IMR-90 (cell line): Measurements from ENCODE around the gene PC. TPM values are rescaled to one million over a fixed set of nuclear protein-coding genes. Genes with fewer than 3 reads are reported as not detected.

Experiments used
- ATAC-seq: fragments of 200-7000 bp; cut with Tn5 transposase; 2 replicates; pipeline ENCODE4 v1.9.1; 2020; ENCODE audit warnings: low read depth, mild to moderate bottlenecking, moderate library complexity
- BruUV-seq: library from RNA; stranded (reverse); fragments of 400-500 nt; replicated peaks from 2 replicates; lab custom pipeline; 2021; lab: Mats Ljungman, UMichigan
- CTCF ChIA-PET: fragments of 300-600 bp; formaldehyde crosslinking; extraction: SDS; loops from one replicate; lab custom pipeline; 2021; ENCODE audit warnings: antibody characterized with exemption; lab: Yijun Ruan, JAX
- POLR2A ChIA-PET: fragments of 300-600 bp; sonication (Branson Sonifier 250); formaldehyde crosslinking; loops from one replicate; lab custom pipeline; 2022; ENCODE audit warnings: antibody characterized with exemption; ENCODE audit not compliant: unreplicated experiment; lab: Charles Lee
- DNase-seq: peaks from one replicate; pipeline ENCODE4 v3.0.0; 2013
- H2AFZ ChIP-seq: replicated peaks from 2 replicates; pipeline ENCODE3; 2013; ENCODE audit warnings: low read length, mild to moderate bottlenecking; ENCODE audit not compliant: poor library complexity
- H2AK5ac ChIP-seq: 2 replicates; pipeline ENCODE4 v1.6.1; 2013; ENCODE audit warnings: low read depth, low read length, inconsistent platforms
- H2AK9ac ChIP-seq: replicated peaks from 2 replicates; pipeline ENCODE3; 2013; ENCODE audit warnings: mild to moderate bottlenecking, low read depth, low read length, moderate library complexity; ENCODE audit not compliant: poor library complexity
- H2BK120ac ChIP-seq: 2 replicates; pipeline ENCODE4 v1.6.1; 2013; ENCODE audit warnings: low read depth, low read length, inconsistent platforms
- H2BK15ac ChIP-seq: 3 replicates; pipeline ENCODE4 v1.6.1; 2013; ENCODE audit warnings: low read depth, low read length, inconsistent platforms
- H2BK20ac ChIP-seq: 2 replicates; pipeline ENCODE4 v1.6.1; 2013; ENCODE audit warnings: low read depth, mild to moderate bottlenecking, inconsistent platforms, low read length, moderate library complexity
- H2BK5ac ChIP-seq: 2 replicates; pipeline ENCODE4 v1.6.1; 2013; ENCODE audit warnings: mild to moderate bottlenecking, low read depth, low read length, inconsistent platforms; ENCODE audit not compliant: poor library complexity, severe bottlenecking
- H3K14ac ChIP-seq: replicated peaks from 2 replicates; pipeline ENCODE4 v1.6.1; 2013; ENCODE audit warnings: low read depth, low read length, inconsistent platforms
- H3K18ac ChIP-seq: 2 replicates; pipeline ENCODE4 v1.6.1; 2013; ENCODE audit warnings: low read depth, low read length, control low read depth
- H3K23ac ChIP-seq: 2 replicates; pipeline ENCODE4 v1.6.1; 2013; ENCODE audit warnings: low read depth, low read length, inconsistent platforms
- H3K27ac ChIP-seq: 2 replicates; pipeline ENCODE4 v1.5.1; 2013; ENCODE audit warnings: mild to moderate bottlenecking, control low read depth, low read length; ENCODE audit not compliant: insufficient read depth
- H3K27me3 ChIP-seq: 2 replicates; pipeline ENCODE4 v1.6.1; 2013; ENCODE audit warnings: low read length; ENCODE audit not compliant: control insufficient read depth, insufficient read depth
- H3K36me3 ChIP-seq: 2 replicates; pipeline ENCODE4 v1.6.1; 2013; ENCODE audit warnings: low read length, mixed read lengths; ENCODE audit not compliant: control insufficient read depth, insufficient read depth
- H3K4ac ChIP-seq: 2 replicates; pipeline ENCODE4 v1.6.1; 2013; ENCODE audit warnings: low read depth, low read length, inconsistent platforms
- H3K4me1 ChIP-seq: 2 replicates; pipeline ENCODE4 v1.6.1; 2013; ENCODE audit warnings: low read length, mixed read lengths; ENCODE audit not compliant: control insufficient read depth, insufficient read depth
- H3K4me2 ChIP-seq: 2 replicates; pipeline ENCODE4 v1.6.1; 2013; ENCODE audit warnings: low read depth, mild to moderate bottlenecking, control low read depth, low read length, moderate library complexity
- H3K4me3 ChIP-seq: 2 replicates; pipeline ENCODE4 v1.5.1; 2013; ENCODE audit warnings: low read depth, mild to moderate bottlenecking, control low read depth, low read length, moderate library complexity; ENCODE audit not compliant: insufficient read depth
- H3K56ac ChIP-seq: 2 replicates; pipeline ENCODE4 v1.6.1; 2013; ENCODE audit warnings: low read length, inconsistent platforms; ENCODE audit not compliant: insufficient read depth; ENCODE audit errors: extremely low read depth
- H3K79me1 ChIP-seq, 2 experiments: 2 replicates each; pipeline ENCODE4 v1.6.1; 2013; ENCODE audit warnings: low read length in 2 of 2, inconsistent platforms in 1 of 2, low read depth in 1 of 2
- H3K9ac ChIP-seq: 2 replicates; pipeline ENCODE4 v1.6.1; 2013; ENCODE audit warnings: low read depth, low read length, control low read depth
- H3K9me1 ChIP-seq: 2 replicates; pipeline ENCODE4 v1.6.1; 2013; ENCODE audit warnings: low read length, inconsistent platforms; ENCODE audit not compliant: insufficient read depth
- H3K9me3 ChIP-seq: 2 replicates; pipeline ENCODE4 v1.6.1; 2013; ENCODE audit warnings: low read length; ENCODE audit not compliant: control insufficient read depth, insufficient read depth
- H4K20me1 ChIP-seq: 2 replicates; pipeline ENCODE4 v1.6.1; 2013; ENCODE audit warnings: low read length, inconsistent platforms; ENCODE audit not compliant: insufficient read depth
- H4K5ac ChIP-seq: 2 replicates; pipeline ENCODE4 v1.6.1; 2013; ENCODE audit warnings: mild to moderate bottlenecking, low read depth, low read length, control low read depth
- H4K8ac ChIP-seq, 2 experiments: 2 replicates each; pipeline ENCODE4 v1.6.1; 2013; ENCODE audit warnings: low read depth in 2 of 2, low read length in 2 of 2, control low read depth in 1 of 2, inconsistent platforms in 1 of 2
- H4K91ac ChIP-seq: 2 replicates; pipeline ENCODE4 v1.6.1; 2013; ENCODE audit warnings: low read depth, low read length, inconsistent platforms; ENCODE audit not compliant: insufficient read depth
- BHLHE40 ChIP-seq: fragments of 150-350 bp; IDR thresholded peaks from 2 replicates; pipeline ENCODE4 v1.6.1; 2016; ENCODE audit warnings: mild to moderate bottlenecking, low read depth, low read length
- CEBPB ChIP-seq: IDR thresholded peaks from 2 replicates; pipeline ENCODE4 v1.6.1; 2012; ENCODE audit warnings: low read depth, low read length, improper control_type of control experiment
- CHD1 ChIP-seq: IDR thresholded peaks from 2 replicates; pipeline ENCODE4 v1.6.1; 2012; ENCODE audit warnings: low read depth, low read length, improper control_type of control experiment
- FOS ChIP-seq: fragments of 150-350 bp; IDR thresholded peaks from 2 replicates; pipeline ENCODE4 v1.6.1; 2016; ENCODE audit warnings: low read depth, low read length
- MAFK ChIP-seq: IDR thresholded peaks from 2 replicates; pipeline ENCODE4 v1.6.1; 2012; ENCODE audit warnings: low read depth, low read length, improper control_type of control experiment
- MXI1 ChIP-seq: IDR thresholded peaks from 2 replicates; pipeline ENCODE4 v1.6.1; 2012; ENCODE audit warnings: low read depth, mild to moderate bottlenecking, low read length, moderate library complexity, borderline replicate concordance
- NFE2L2 ChIP-seq: fragments of 150-350 bp; IDR thresholded peaks from 2 replicates; pipeline ENCODE4 v1.6.1; 2016; ENCODE audit warnings: low read depth, mild to moderate bottlenecking, low read length
- POLR2A ChIP-seq: IDR thresholded peaks from 2 replicates; pipeline ENCODE4 v1.6.1; 2012; ENCODE audit warnings: mild to moderate bottlenecking, low read depth, low read length
- RAD21 ChIP-seq: IDR thresholded peaks from 2 replicates; pipeline ENCODE4 v1.6.1; 2012; ENCODE audit warnings: low read length, improper control_type of control experiment
- RCOR1 ChIP-seq: IDR thresholded peaks from 2 replicates; pipeline ENCODE4 v1.6.1; 2012; ENCODE audit warnings: mild to moderate bottlenecking, low read length, improper control_type of control experiment; ENCODE audit not compliant: insufficient replicate concordance
- RFX5 ChIP-seq: IDR thresholded peaks from 2 replicates; pipeline ENCODE4 v1.8.0; 2012; ENCODE audit warnings: low read depth, mild to moderate bottlenecking, low read length, moderate library complexity
- SMC3 ChIP-seq: fragments of 150-350 bp; IDR thresholded peaks from 2 replicates; pipeline ENCODE4 v1.6.1; 2016; ENCODE audit warnings: low read depth, mild to moderate bottlenecking, antibody characterized with exemption, low read length, moderate library complexity
- WGBS, 2 experiments: methylation state at CpG; one replicate each; pipeline versions ENCODE4 v1.1.5 to v1.1.7; 2013; ENCODE audit warnings: missing lambda C conversion rate in 2 of 2; ENCODE audit not compliant: insufficient read length in 1 of 2; ENCODE audit errors: extremely low coverage in 2 of 2; 5-methylcytosine and 5-hydroxymethylcytosine counted together
- dilution Hi-C: fragments of 300-500 bp; cut with HindIII; formaldehyde crosslinking; loops from one replicate; pipeline ENCODE4 v1.14.3; 2018; ENCODE audit warnings: low sequenced_read_pairs; ENCODE audit not compliant: unreplicated experiment
- in situ Hi-C: fragments of 300-500 bp; cut with MboI; formaldehyde crosslinking; loops from 3 replicates; pipeline ENCODE4 v1.14.3; 2019; ENCODE audit warnings: low sequenced_read_pairs, inconsistent platforms, mixed read lengths
- intact Hi-C: fragments of 100-400 bp; cut with micrococcal nuclease; formaldehyde crosslinking; loops from 2 replicates; pipeline ENCODE4 v1.10.0; 2022
- polyA plus RNA-seq, 3 experiments: library from polyadenylated mRNA; depleted of rRNA; stranded (reverse); fragments of >200 nt; gene quantifications; 2 replicates each; pipeline ENCODE4 v1.2.3, GENCODE V29; 2012; ENCODE audit warnings: low replicate concordance in 1 of 3
- total RNA-seq: library from RNA; depleted of rRNA; stranded (reverse); fragments of >200 nt; gene quantifications from 2 replicates; pipeline ENCODE4 v1.2.3, GENCODE V29; 2012
- TF ChIP-seq, protein P1 (sequence below): fragments of 150-350 bp; IDR thresholded peaks from 2 replicates; pipeline ENCODE4 v1.6.1; 2017; ENCODE audit warnings: mild to moderate bottlenecking, antibody characterized with exemption, low read length, low read depth

Gene PC
- total and polyA plus RNA-seq, 2 of the 4 experiments (the other 2 are of a cell fraction) = 13.6 to 15.7 TPM

DNA sequence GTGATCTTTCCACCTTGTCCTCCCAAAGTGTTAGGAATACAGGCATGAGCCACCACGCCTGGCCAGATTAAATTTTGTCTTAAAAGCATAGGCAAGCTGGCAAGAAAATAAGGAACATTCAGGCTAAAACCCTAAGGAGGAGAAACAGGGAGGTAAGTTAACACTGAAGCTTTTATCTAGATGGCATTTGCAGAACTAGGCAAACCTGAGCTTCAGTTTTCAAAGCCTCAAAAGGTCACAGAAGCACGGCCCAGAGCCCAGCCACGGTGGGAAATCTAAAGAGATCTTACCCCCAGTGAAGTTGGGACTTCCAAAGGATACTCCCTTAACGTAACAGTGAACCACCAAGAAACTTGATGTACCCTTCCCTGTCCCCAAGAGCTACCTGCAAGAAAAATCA lies 28.4 kb downstream of the PC start:
- no peak overlapping the region for H3K4me3 ChIP-seq
- ATAC-seq = no peak
- no peak overlapping the region for H2BK15ac ChIP-seq
- no peaks in the 10 kb centered on the region for H3K9me3 ChIP-seq
- H3K4ac ChIP-seq = no peak overlapping the region
- H4K20me1 ChIP-seq = no peaks in the 10 kb centered on the region
- no peak overlapping the region for H2AFZ ChIP-seq
- H2BK20ac ChIP-seq = no peak overlapping the region
- no peak for TF ChIP-seq MAFK
- TF ChIP-seq RAD21 = no peak
- TF ChIP-seq BHLHE40 = no peak
- no peak for TF ChIP-seq NFE2L2
- TF ChIP-seq FOS = no peak
- no peak for TF ChIP-seq MXI1
- TF ChIP-seq, protein P1, sequence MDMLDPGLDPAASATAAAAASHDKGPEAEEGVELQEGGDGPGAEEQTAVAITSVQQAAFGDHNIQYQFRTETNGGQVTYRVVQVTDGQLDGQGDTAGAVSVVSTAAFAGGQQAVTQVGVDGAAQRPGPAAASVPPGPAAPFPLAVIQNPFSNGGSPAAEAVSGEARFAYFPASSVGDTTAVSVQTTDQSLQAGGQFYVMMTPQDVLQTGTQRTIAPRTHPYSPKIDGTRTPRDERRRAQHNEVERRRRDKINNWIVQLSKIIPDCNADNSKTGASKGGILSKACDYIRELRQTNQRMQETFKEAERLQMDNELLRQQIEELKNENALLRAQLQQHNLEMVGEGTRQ = no peak
- TF ChIP-seq SMC3 = no peak
- TF ChIP-seq CHD1 = no peak
- no peak for TF ChIP-seq POLR2A
- no peak for TF ChIP-seq RFX5
- no peak for TF ChIP-seq RCOR1
- TF ChIP-seq CEBPB = no peak
- dilution Hi-C loops = no loop called here
- no peak overlapping the region for H3K23ac ChIP-seq
- peaks cover 13% of the 10 kb centered on the region for H3K9me1 ChIP-seq
- no peak overlapping the region for H4K5ac ChIP-seq
- H4K91ac ChIP-seq = no peak overlapping the region
- in situ Hi-C loops = no loop called here
- ChIA-PET POLR2A (no interaction called here), CTCF (no interaction called here)
- WGBS, 2 experiments = 100% methylated on average over 1 of the region's 4 CpGs; no CpG with 5 or more reads in 1 of the 2 experiments
- intact Hi-C loops = no loop called here
- no peak overlapping the region for H2AK9ac ChIP-seq
- DNase-seq = no peak
- H3K9ac ChIP-seq = no peak overlapping the region
- no peaks in the 10 kb centered on the region for H3K27me3 ChIP-seq
- H3K4me2 ChIP-seq = no peak overlapping the region
- H3K27ac ChIP-seq = no peak overlapping the region
- H2AK5ac ChIP-seq = no peak overlapping the region
- H3K4me1 ChIP-seq = peaks cover 11% of the 10 kb centered on the region
- no peak overlapping the region for H2BK120ac ChIP-seq
- H4K8ac ChIP-seq = no peak overlapping the region
- H3K36me3 ChIP-seq = no peaks in the 10 kb centered on the region
- H3K14ac ChIP-seq = no peak overlapping the region
- H3K56ac ChIP-seq = no peak overlapping the region
- H2BK5ac ChIP-seq = no peak overlapping the region
- BruUV-seq = no TSS peak
- H3K79me1 ChIP-seq = peaks cover 0 to 14% of the 10 kb centered on the region in 2 experiments; a peak in 3 of 4 replicates
- no peak overlapping the region for H3K18ac ChIP-seq
